ENCODE data around the gene SCRN1. TPM values are rescaled to one million over a fixed set of nuclear protein-coding genes. Genes with fewer than 3 reads are reported as not detected.
A peak's percentile ranks its signal among the peaks of the same experiment; 100 is the strongest.

The SCRN1 gene
- total RNA-seq, 1 donor, result 113 TPM

- H3K4me3 ChIP-seq (ENCODE audit: low read depth, low read length), result no peak overlapping the region
- DNase-seq (ENCODE audit: low read depth), result no peak
- no peak for TF ChIP-seq CTCF (IDR thresholded peaks at IDR 0.05; ENCODE audit: insufficient read depth, low read depth, low read length)
Observed at GRCh38 chr7:29951206-29951605, 38.4 kb downstream of the SCRN1 start.

DNA sequence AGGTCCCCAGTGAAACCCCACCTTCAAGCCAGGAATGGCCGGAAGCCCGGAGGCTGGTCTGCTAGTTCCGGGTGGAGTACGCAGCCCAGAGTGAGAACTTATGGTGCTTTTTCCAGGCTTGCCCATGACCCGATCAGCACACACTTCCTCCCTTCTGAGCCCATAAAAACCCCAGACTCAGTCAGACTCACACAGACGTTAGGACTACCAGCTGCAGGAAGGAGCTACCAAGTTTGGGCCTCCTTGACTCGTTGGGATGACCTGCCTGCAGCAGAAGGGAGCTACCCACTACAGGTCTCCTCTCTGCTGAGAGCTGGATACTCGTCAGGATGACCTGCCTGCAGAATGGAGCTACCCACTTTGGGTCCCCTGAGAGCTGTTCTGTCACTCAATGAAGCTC, 39.1 kb downstream of the SCRN1 start:
- H3K4me3 ChIP-seq (ENCODE audit: low read depth, low read length), result no peak overlapping the region
- TF ChIP-seq CTCF (IDR thresholded peaks at IDR 0.05; ENCODE audit: insufficient read depth, low read depth, low read length), result no peak
- no peak for DNase-seq (ENCODE audit: low read depth)

DNA sequence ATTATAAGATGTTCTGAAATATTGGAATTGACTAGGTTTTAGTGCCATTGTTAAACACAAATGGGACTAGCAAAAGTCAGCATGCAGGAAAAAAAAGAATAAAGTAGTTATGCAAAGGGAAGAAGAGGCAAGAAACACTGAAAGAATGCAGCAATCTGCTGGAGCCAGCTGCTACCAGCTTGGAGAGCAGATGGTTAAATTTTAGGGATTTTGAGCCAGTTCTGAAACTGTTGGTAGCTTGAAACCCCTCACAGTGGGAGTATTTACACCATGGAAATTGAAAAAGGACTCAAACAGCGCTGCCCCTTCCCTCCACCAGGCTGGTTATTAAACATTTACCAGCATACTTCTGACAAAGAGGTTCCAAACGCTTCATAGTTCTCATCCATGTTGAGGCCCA, 41.0 kb downstream of the SCRN1 start:
- TF ChIP-seq CTCF (IDR thresholded peaks at IDR 0.05; ENCODE audit: insufficient read depth, low read depth, low read length), result no peak
- no peak for DNase-seq (ENCODE audit: low read depth)
- H3K4me3 ChIP-seq (ENCODE audit: low read depth, low read length), result no peak overlapping the region

DNA sequence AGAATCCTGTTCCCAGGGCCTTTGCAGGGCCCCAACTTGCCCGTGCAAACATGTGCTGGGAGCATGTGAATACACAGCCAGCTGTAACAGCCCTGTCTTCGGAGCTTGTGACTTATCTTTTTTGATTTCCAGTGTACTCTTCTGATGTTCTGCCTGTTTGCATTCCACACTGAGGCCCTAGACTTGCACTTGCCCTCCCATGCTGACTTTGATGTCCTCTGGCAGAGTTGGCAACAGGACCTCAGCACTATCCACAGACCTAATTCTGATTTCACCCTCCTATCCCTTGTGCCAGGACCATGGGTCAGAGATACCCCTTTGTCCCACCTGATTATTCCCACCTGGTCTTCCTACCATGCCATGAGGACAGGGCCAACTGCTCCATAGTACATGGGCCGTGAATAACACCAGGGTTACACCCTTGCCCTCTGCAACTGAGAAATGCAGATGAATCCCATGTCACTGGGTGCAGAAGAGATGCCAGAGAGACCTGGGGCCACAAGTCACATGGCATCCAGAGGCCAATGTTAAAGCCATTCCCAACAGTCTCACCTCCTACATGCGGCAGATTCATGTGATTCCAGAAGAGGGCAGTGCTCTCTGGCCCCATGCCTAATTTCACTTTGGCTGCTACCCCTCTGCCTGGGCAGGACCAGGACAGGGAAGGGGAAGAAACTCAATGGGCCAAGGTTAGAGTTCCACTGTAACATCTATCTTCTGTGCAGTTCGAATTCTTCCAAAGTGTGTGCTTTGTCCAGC, 43.0 kb downstream of the SCRN1 start:
- peak; percentile 41 for DNase-seq (ENCODE audit: low read depth)
- peak; percentile 40 for TF ChIP-seq CTCF (IDR thresholded peaks at IDR 0.05; ENCODE audit: insufficient read depth, low read depth, low read length)
- H3K4me3 ChIP-seq (ENCODE audit: low read depth, low read length), result no peak overlapping the region

- H3K4me3 ChIP-seq (ENCODE audit: low read depth, low read length), result no peak overlapping the region
- DNase-seq (ENCODE audit: low read depth), result no peak
- no peak for TF ChIP-seq CTCF (IDR thresholded peaks at IDR 0.05; ENCODE audit: insufficient read depth, low read depth, low read length)
Observed at GRCh38 chr7:29945259-29945809, 44.3 kb downstream of the SCRN1 start.

DNA sequence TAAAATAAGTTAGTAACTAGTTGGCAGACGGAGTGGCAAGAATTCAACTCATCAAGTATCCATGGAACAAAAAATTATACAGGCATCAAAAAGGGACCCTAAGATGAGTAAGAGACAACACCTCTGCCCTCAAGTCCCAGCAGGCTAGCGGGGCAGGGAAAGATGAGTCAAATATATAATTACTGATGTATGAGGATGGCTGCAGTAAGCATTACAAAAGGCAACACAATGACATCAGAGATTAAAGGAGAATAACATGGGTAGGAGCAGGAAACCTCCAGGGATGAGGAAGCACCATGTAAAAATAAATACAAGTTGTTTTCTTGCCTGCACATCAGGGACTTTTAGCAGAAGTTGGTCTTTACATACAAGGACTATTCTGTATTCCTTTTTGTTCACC, 49.4 kb downstream of the SCRN1 start:
- TF ChIP-seq CTCF (IDR thresholded peaks at IDR 0.05; ENCODE audit: insufficient read depth, low read depth, low read length), result no peak
- DNase-seq (ENCODE audit: low read depth), result no peak
- no peak overlapping the region for H3K4me3 ChIP-seq (ENCODE audit: low read depth, low read length)
